SK-N-SH (cell line): ENCODE data around the gene FLNA.
A peak's percentile ranks its signal among the peaks of the same experiment; 100 is the strongest.

Source experiments
- CTCF ChIP-seq: fragments of 200-600 bp; sonication (generic); IDR thresholded peaks from 2 replicates; pipeline ENCODE4 v1.6.1; 2017; ENCODE audit warnings: antibody characterized with exemption, mild to moderate bottlenecking, moderate library complexity
- FOXJ3 ChIP-seq: sonication (generic); formaldehyde crosslinking; IDR thresholded peaks from 2 replicates; pipeline ENCODE4 v1.5.1; 2020; ENCODE audit warnings: mild to moderate bottlenecking, missing genetic modification reagents
- RAD21 ChIP-seq: IDR thresholded peaks from 2 replicates; pipeline ENCODE4 v1.6.1; 2012; ENCODE audit warnings: mild to moderate bottlenecking, low read length
- RXRA ChIP-seq: IDR thresholded peaks from 2 replicates; pipeline ENCODE4 v1.4.0; 2012; ENCODE audit warnings: low read depth, mild to moderate bottlenecking, borderline replicate concordance
- TCF12 ChIP-seq: IDR thresholded peaks from 2 replicates; pipeline ENCODE4 v1.4.0; 2012
- TF ChIP-seq, protein P1 (sequence below): fragments of 150-350 bp; IDR thresholded peaks from 2 replicates; pipeline ENCODE4 v1.6.1; 2017; ENCODE audit warnings: antibody characterized with exemption, low read length, low read depth, borderline replicate concordance

DNA sequence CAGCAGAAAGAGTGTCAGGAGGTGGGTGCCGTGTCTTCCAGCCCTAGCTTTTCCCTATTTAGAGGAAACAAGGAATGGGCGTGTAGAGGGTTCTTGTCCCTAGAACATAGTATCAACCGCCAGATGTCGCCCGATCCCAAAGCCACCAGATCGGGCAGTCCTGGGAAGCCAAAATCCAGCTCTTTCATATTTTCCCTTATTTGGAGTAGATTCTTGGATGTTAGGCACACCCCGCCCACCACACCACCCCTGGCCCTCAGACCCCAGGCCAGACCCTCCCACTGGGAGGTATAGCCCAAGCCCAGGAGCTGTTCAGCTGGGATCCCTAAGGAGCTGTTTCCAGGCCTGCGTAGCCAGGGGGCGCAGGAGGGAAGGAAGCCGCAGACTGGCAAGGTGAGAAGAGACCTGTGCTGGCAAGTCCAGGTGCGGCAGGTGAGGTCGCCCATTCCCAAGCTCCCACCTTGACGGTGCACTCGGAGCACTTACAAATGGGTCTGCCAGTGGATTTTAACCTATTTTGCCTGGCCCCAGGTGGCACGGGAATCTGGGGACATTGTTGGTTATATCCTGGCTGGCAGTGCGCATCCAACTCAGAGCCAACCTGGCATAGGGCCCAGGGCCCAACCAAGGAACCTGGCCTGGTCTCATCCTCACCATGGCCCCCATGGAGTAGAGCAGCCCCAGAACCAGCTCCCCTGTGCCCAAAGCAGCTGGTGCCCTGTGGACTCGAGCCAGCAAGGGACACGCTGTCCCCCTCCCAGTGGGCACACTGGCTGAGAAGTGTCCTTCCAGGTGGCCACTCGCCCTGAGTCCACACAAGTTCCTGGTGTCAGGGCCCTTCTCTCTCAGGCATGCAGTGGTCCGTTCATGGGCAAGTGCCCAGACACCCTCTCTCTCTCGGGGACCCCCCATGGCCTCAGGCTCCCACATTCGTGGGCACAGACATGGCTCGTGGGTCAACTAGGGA is 811 bp downstream of the FLNA start:
- no peak for TF ChIP-seq RXRA
- no peak for TF ChIP-seq FOXJ3 (CRISPR knock-in tag)
- TF ChIP-seq, protein P1, sequence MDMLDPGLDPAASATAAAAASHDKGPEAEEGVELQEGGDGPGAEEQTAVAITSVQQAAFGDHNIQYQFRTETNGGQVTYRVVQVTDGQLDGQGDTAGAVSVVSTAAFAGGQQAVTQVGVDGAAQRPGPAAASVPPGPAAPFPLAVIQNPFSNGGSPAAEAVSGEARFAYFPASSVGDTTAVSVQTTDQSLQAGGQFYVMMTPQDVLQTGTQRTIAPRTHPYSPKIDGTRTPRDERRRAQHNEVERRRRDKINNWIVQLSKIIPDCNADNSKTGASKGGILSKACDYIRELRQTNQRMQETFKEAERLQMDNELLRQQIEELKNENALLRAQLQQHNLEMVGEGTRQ: no peak
- peak; percentile 37 for TF ChIP-seq CTCF
- no peak for TF ChIP-seq RAD21
- no peak for TF ChIP-seq TCF12
